PC-9 (cell line): ENCODE data around the gene DPF1.
"Not testable (repeated sequence)": the region's sequence is repeated elsewhere in the genome, so short reads cannot be mapped to it uniquely, and the experiment has no call there.

Source experiments
- CTCF ChIP-seq: fragments of 200-600 bp; sonication (generic); conservative IDR thresholded peaks from 2 replicates; pipeline ENCODE4 v1.6.1; 2017; ENCODE audit warnings: mixed run types, antibody characterized with exemption, mild to moderate bottlenecking, moderate library complexity
- EZH2 ChIP-seq: fragments of 200-600 bp; sonication (generic); IDR thresholded peaks from 2 replicates; pipeline ENCODE4 v1.8.0; 2017; ENCODE audit warnings: antibody characterized with exemption, low read depth

DNA sequence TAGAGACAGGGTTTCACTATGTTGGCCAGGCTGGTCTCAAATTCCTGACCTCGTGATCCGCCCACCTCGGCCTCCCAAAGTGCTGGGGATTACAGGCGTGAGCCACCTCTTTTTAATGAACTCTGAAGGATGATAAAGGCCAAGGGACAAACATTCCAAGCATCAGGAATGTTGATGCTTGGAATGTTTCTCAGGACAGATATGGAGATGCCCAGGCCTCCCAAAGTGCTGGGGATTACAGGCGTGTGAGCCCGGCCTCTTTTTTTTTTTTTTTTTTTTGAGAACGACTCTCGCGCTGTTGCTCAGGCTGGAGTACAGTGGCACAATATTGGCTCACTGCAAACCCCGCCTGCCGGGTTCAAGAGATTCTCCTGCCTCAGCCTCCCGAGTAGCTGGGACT is 37.9 kb upstream of the DPF1 start:
- TF ChIP-seq CTCF, EZH2: not testable (repeated sequence)
